HG03521 (cell line): ENCODE measurements around the gene WDR1.

Source experiments
- ATAC-seq: cut with Tn5 transposase; IDR thresholded peaks from one replicate; pipeline ENCODE4 v1.9.1; 2021; ENCODE audit warnings: mild to moderate bottlenecking, moderate library complexity; ENCODE audit not compliant: unreplicated experiment

WDR1 gene

DNA sequence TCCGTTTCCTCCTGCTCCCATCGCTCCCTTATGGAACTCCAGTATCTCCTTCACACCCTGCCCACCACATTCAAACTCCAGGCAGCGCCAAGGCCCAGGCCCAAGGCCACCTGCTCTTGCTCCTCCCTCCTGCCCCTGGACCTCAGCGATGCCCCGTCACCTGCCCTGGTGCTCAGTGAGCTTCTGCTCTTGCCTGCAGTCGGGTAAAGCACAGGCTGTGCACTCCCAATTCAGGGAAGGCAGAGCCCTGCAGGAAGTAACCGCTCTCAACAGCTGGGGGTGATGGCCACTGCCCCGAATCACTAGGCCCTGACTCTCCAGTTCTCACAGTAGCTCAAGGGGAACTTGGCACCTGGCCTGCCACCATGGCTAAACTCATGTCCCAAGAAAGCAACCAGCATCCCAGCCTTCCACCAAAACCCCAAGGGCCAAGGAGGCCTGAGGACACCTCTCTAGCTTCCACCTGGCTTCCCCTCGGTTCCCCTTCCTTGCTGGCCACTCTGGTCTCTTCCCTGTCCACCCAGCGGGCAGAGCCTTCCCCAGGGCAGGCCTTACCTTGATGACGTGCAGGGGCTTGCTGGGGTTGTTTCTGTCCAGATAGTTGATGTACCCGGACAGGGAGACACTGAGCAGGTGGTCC lies 29.3 kb downstream of the WDR1 start:
- ATAC-seq, result no peak

DNA sequence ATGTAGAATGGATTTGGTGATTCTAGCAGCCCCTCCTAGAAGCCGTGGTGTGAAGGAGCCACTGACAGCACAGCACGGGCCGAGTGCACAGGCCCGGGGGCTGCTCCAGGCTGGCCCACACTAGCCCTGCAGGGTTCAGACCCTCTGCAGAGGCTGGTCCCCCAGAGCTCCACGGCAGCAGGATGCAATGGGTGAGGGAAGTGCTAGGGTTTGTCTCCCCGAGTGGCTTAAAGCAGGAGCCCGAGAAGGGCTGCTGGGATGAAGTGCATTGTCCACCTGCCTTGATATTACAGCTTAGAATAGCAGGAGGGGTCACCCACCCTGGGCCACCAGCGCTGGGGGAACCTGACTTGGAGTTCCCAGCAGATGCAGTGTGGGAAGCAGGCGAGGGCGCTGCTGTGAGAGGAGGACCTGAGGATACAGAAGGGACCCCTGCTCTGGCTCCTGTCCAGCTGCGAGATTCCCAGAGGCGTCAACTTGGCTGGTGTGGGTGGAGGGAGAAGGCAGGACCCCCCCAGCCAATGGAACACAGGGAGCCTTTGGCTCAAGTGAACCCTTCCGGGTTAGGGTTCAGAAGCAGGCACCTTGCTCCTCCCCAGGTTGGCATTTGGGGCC lies 30.0 kb downstream of the WDR1 start:
- ATAC-seq, result no peak

DNA sequence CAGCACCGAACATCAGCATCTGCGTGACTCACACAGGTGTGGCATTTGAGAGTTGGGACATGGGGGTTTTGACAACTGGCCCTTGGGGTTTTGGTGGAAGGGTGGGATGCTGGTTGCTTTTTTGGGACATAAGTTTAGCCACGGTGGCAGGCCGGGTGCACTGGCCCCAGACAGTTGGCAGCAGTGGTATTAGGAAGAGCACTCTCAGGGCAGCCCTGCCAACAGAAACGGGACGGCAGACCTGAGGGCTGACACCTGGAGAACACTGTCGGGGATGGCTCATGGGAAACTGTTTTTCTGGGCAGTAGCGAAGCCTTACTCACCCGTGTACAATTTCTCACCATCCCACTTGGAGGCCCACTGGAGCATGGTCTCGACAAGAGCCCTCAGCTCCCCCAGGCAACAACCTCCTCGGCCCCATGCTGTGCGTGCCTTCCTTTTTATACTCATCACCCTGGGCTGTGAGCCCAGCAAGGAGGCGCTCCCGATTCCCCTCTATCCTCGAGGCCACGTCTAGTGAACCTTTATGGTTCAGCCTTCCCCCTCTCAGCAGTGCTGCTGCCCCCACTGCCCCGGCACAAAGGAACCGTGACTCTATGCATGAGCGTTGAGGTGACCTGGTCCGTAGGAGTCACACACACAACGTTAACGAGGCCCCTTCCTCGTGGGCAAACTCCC lies 30.6 kb downstream of the WDR1 start:
- no peak for ATAC-seq

DNA sequence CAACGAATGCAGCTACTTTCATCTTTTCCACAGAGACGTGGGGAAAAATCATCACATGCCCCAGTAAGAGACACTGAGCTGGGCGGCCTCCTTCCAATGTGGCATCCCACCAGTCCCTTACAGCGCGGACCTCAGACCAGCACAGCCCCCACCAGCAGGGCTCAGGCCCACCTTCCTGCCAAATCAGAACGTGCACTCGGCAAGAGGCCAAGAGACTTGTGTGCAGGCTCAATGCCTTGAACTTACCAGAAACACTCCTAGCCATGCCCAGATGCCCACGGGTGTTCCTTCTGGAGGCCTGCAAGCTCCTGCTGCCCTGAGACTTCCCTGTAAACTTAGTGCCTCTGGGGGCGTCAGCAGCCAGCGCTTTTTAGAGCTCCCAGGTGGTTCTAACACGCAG lies 31.2 kb downstream of the WDR1 start:
- ATAC-seq, result no peak

DNA sequence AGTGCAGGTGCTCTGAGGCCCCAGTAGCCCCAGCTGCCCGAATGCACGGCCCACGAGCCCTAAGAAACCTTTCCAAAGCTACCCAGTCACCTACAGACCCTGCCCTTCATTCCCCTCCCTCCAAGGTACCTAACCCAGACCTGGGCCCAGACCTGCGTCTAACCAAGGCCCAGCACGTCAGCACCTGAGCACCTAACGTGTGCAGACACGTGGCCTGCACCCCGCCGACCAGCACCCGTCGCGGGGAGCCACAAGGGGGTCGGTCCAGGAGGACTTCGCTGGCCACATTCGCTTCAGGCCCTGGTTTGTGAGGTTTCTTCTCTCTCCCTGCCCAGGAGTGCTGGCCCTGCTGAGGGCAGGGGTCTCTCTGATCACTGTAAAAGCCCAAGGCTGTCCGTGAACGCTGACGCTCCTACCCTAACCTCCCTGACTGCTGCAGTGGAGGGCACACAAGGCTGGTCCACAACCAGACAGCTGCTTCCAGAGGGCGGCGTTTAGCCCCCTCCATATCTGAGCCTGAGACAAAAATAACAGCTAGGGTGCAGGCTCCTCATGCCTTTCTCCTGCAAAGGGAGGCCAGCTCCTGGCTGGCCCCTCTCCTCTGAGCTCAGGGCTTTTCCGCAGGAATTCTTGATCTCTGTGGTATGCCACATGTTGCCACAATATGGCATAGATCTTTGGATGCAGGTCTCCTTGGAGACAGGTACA lies 31.8 kb downstream of the WDR1 start:
- no peak for ATAC-seq

DNA sequence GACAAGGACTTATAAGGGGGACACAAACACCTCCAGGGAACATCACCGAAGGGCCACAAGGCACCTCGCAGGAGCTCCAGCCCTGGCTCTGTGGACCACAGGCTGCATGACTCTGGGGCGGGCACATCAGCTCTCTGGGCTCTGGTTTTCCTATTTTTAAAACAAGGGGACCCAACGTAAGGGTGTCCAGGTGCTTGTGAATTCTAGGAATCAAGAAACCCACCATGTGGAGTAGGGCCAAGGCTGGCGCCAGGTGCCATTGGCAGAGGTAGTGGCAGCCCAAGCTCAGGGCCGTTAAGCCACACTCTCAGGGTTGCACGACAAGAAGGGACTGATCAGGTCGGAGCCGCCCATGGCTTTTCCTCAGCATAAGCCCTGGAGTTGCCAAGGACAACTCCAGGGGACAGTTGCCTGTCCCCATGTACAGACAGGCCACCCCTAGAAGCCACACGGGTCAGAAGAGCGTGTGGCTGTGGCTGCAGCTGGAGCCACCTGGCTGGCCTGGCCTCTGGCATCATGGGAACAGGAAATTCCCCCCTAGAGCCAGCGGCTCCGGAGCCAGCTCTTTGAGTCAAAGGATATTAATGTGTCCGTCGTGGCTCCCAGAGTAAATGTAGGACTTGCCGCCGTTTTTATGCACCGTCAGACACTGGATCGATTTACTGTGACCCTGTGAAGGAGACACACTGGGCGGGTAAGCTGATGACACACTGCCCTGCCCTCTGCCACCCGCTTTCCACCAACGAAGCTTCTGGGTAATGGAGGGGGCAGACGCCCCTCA lies 32.5 kb downstream of the WDR1 start:
- ATAC-seq, result no peak

DNA sequence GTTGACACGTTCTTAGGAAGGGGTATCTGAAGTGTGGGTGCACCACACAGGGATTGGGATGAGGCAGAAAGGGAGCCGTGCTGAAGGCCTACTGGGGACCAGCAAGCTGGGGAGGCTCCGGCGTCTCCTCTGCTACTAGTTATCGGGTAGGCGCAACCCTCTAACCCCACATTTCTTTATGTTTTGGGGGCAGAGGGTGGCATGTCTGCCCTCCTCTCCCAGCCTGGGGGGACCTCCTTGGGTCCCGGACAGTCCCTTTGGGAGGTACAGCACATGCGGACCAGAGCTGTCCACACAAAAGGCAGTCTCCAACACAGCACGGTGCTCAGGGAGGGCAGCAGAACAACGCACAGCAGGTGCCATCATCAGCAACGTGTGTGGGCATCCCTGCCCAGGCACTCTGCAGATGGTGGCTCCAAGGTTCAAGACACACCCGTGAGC lies 33.2 kb downstream of the WDR1 start:
- no peak for ATAC-seq

DNA sequence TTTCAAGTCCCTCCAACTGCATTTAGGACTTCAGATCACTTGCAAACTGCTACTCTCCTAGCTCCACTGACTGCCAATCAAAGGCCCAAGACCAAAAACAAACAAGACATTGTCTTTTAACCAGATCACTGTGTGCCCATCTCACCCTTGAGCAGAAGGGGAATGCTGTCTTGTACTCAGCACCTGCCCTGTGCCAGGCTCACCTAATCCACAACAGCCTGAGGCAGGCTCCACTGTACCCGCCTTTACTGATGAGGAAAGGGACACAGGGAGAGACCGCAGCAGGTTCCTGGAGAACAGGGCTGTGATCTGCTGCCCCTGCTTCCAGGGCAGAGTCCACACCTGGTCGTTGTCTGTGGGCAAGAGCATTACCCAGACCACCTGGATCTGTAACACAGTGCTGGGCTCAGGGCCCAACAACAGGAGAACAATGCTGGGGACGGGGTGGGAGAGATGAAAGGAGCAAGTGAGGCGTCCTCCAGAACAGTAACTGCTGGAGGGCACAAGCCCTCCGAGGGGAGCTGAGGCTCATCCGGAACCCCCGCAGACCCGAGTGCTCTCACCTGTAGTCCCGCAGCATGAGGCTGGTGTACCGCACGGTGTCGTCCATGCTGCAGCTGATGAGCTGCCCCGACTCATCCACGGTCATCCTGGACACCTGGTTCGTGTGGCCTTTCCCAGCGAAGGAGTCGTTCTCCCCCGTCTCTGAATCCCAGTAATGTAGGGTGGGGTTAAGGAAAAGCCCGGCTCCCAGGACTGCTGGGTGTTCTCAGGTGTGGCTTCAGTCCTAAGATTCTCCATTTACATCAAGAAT lies 33.9 kb downstream of the WDR1 start:
- no peak for ATAC-seq

DNA sequence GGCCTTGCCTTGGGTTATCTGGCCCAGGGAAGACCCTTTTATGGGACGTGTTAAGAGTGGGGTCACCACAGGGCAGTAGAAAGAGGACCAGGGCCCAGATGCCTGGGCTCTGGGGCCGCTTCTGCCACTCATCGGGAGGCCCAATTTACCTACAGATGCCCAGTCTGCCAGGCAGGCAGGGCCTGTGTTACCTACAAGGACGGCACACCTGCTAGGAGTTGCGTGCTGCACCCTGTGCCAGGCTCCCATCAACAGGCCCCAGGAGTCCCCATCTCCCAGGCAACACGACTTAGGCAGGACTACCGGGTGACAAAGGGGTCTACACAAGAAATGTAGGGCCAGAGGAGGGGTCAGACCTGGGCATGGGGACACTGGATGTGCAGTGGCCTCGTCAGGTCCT lies 34.6 kb downstream of the WDR1 start:
- ATAC-seq, result no peak

DNA sequence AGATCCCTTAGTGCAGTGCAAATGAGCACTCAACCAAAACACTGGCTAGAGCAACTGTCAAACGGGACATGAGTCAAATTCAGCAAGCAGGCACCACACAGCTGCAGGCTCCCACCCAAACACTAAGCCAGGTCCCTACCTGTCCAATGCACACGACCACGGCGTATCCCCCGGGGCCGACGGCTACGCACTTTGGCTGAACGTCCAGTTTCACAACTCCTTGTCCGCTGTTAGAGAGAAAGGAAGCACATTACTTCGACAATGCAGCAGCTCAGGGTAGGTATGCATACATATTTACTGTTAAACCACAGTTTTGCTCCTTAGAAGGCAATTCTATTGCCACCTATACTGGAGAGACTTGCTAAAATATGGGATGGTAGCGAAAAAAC lies 35.4 kb downstream of the WDR1 start:
- ATAC-seq, result no peak

DNA sequence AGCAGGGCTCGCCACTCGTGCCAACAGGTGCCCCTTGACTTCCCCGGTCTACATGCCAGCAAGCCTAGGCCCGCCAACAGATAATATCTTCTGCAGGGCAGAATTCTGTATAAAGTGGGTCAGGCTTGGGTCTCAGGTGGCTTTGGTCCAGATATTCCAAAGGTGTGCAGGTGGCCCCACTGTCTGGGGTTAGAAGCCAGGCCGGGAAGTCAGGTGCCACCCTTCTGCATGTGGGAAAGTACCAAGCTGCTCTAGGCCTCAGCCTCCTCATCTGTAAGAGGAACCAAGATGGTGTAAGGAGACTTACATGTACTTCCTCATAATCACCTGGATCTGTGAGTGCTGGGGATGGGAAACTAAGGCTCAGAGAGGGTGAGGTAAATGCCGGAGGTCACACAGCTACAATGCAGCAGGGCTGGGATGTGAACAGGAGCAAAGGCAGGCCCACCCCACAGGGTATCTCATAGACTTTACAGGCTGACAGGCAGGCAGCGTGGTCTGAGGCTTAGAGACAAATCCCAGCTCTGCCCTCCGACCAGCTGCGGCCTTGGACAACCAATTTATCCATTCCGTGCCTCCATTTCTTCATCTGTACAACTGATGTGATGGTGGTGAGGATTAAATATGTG lies 35.9 kb downstream of the WDR1 start:
- no peak for ATAC-seq

DNA sequence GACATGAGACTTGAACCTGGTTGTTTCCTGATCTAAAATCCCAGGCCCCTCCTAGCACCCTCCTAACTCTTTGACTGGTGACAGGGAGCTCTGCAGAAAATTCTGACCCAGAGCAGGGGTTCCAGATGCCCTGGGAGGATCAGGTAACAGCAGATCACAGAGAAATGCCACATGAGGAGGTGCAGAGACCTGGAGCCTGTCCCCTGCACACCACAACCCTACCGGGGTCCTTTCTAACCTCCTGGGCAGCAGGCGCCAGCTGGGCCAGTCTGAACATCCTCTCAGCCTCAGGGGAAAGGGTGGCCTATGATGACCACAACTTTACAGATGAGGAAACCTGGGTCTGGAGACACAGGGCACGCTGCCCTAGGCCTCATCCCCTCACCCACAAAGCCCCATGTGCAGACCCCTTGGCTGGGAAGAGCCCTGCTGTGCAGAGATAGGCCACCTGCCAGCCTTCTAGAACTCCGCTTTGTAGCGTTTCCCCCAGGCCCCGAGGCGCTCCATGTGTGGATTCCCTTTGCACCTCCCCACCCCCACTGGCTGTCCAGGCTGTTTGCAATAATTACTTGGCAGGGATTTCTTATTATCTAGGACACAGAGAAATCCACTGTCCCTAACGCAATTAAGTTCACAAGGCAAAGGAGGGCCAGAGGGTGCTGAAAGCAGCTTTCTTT lies 36.5 kb downstream of the WDR1 start:
- ATAC-seq, result no peak

DNA sequence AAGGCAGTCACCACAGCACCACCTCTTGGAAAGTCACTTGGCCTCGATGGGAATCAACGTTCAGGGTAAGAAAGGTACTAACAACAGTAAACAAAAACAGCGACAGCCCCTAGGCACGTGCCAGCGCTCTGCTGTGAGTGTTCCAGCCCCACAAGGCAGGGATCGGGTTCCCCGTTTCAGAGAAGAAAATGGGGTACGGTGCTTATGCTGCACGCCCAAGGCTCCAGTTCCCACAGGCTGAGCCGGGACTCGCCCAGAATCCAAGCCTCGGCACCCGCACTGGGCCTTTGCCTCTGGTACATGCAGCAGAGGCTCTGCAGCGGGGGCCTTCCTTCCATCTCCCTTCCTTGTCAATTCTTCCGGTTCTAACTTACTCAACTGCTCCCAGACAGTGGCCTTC lies 37.3 kb downstream of the WDR1 start:
- ATAC-seq, result no peak

DNA sequence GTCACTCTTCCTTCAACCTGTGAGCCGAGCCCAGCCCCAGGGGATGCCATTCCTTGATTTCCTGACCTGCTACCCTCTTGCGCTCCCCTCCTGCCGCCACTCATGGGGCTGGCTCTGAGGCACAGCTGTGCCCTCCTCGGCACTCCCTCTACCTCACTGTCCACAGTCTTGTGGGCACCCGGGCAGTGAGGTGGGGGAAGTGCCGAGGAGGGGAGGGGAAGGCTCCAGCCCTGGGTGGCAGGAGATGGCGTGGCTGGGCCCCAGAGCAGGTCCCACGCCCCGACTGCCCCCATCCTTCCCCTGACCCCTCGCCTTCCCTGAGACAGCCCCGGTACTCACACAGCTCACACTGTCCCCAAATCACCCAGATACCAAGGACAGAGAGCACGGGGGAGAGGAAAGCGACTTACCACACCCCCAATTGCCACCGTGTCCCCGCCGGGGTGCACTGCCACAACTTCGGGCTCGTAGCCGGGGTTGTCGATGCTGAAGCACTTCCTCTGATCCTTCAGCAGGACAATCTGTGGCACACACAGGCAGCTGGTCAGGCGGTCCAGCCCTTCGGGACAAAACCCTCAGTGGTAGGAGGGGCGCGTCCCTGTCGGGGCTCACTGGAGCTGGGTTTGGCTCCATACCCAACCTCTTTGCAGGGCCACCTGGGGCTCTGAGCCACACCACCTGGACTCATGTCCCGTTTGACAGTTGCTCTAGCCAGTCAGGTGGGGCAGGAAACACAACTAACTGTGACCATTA lies 37.9 kb downstream of the WDR1 start:
- ATAC-seq, result no peak

DNA sequence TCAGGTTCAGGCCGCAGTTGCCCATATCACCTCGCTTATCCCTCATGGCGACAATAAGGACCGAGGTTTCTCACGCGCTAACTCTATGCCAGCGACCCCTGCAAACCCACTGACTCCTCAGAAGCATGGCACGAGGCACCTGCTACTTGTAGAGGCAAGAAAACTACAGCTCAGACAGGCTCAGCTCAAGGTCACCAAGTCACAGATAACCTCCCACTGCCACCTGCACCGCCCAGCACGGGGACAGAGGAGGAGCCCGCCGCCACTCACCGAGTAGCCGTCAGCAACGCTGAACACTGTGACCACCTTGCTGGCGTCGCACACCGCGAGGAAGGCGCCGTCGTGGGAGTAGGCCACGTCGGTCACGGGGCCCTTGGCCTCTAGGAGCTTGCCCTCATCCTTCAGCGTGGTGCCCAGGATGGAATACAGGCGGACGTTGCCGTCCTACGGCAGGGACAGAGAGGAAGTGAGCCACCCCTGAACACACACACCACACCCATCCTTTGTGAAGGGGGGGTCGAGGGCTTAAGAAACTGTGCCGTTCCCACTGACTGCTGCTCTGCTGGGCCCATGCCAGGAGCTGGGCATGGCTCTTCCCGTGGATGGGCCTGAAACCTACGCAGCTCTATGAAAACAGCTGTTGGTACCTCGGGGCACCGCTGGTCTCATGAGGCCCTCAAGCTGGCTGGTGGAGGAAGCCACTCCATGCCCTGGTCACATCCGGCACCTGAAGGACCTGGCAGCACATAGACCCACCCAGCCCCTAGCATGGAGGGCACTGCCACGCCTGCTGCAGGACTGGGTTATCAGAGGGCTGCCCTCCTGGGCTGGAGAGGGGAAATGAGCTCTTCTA lies 38.9 kb downstream of the WDR1 start:
- no peak for ATAC-seq

DNA sequence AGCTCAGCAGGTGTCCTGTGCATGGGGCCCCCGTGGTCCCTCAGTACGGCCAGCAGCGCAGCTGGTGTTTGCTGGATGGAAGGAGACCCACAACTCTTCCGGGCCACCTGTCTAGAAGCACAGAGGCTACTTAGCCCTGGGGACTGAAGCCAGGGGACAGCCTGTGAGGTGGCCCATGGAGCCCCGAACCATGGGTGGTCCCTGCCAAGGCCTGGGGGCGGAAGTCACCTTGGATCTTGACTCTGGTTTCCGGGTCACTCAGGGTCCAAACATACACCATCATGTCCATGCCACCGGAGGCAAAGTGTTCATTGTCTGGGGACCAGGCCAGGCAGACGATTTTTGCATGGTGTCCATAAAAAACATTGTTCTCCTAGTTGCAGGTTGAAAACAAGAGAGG lies 39.5 kb downstream of the WDR1 start:
- no peak for ATAC-seq

DNA sequence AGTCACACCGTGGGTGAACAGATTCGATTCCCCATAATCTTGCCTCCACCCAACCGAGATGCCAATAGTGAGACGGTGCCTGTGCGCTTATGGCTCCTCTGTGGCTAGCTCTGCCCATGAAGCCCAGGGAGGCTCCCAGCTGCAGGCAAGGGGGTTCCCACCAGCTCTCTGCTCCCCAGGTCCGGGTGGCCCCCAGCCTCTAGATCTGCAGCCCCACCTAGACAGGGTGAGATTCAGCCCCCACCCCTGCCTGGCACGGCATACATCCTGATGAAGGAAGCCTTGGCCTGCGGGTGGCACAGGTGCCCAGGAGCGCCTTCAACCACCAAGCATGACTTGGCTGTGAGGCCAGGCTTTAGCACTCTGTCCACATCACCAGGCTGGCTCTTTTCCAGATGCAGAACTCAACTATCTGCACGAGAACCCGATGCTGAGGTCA lies 40.6 kb downstream of the WDR1 start:
- no peak for ATAC-seq
